Activated CD4-positive, alpha-beta T cell treated with anti-CD3 and anti-CD28 coated beads, Interleukin-2, amount 50 U/mL, for 48 hours (primary cell): Measurements from ENCODE around the gene NRM.
"Not testable (repeated sequence)": the region's sequence is repeated elsewhere in the genome, so short reads cannot be mapped to it uniquely, and the experiment has no call there.

Experiments used
- DNase-seq, 2 experiments: peaks; one replicate each; pipeline ENCODE4 v3.0.0-alpha.2; 2020

Gene NRM, protein sequence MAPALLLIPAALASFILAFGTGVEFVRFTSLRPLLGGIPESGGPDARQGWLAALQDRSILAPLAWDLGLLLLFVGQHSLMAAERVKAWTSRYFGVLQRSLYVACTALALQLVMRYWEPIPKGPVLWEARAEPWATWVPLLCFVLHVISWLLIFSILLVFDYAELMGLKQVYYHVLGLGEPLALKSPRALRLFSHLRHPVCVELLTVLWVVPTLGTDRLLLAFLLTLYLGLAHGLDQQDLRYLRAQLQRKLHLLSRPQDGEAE

DNA sequence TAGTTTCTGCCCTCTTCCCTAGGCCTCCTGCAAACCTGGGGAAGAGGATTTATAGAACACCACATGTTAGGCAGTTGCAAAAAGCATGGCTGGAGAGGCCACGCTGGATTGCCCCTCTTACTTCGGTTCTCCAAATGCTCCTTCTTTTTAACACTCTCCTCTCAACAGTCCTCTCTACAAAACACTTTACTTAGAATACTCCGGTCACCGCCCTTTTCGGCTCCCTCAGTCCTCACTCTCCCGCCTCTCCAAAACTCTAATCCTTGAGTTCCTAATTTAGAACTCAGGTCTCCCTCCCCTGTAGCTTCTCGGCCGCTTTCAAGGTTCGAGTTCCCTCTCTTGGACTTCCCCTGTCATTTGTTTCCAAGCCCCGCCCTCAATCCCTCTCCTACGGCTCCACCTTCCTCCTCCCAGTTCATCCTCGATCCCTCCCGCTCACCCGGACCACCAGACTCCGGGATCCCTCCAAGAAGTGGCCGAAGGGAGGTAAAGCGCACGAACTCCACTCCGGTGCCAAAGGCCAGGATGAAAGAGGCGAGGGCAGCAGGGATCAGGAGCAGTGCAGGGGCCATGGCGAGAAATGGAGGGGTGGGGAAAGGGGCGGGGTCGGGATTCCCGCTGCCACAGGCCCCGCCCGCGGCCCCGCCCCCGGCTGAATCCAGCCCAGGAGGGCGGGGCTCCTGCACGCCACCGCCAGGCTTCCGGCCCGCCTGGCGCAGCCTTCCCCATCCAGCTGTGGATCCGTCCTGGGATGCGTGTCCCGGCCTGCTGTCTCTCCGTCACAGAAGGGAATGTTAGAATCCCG is at the start of gene NRM:
Gene NRM, minus strand, starts transcription at position 582 of the 805 bp plus-strand sequence. Its CDS starts 10 bp downstream, at position 572.
- DNase-seq: peak; percentile 80 to 82

GRCh38 chr6:30740540-30740870 is 49.7 kb upstream of the NRM start:
- no peak for DNase-seq

DNA sequence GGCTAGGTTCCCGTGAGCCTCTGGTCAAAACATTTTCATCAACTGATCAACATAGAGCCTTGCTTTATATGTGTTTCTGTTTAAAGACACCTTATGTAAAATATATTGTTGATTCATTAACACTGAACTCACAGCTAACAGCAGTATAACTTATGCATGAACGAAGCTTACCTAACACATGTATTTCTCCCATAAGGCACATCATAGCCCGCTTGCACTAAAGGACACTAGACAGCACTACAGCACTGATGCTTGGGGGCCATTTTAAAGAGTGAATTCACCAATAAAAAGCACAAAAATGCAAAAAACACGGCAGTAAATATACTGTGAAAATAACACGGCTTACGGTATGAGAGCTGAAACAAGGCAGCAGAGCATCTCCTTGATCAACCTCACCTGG is 47.7 kb upstream of the NRM start:
- no peak for DNase-seq

- DNase-seq: peak in 1 of 2 experiments; percentile 41
Measured at GRCh38 chr6:30735668-30736314, 45.0 kb upstream of the NRM start.

DNA sequence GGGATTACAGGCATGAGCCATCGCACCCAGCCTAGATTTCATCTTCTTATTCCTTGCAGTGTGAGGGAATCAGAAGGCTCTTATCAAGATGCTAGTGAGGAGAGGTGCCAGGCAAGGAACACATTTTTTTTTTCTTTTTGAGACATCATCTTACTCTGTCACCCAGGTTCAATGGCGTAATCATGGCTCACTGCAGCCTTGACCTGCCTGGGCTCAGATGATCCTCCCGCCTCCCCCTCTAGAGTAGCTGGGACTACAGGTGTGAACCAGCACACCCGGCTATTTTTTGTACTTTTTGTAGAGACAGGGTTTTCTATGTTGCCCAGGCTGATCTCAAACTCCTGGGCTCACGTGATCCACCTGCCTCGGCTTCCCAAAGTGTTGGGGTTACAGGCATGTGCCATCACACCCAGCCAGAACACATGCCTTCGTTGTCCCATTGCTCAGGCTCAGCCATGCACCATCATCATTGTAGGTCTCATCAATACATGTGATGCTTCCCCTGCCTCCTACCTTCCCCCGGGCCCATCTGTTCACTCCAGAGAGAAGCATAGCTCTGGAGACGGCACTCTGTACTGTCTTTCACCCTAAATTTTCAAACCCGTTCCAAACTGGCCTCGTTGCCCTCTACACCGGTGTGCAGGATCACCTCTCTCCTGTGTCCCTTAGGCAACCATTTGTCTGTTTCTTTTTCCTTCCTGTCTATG is 41.6 kb upstream of the NRM start:
- DNase-seq: no peak

- peak; percentile 87 to 91 for DNase-seq
Measured at GRCh38 chr6:30730601-30731435, 40.0 kb upstream of the NRM start.

DNA sequence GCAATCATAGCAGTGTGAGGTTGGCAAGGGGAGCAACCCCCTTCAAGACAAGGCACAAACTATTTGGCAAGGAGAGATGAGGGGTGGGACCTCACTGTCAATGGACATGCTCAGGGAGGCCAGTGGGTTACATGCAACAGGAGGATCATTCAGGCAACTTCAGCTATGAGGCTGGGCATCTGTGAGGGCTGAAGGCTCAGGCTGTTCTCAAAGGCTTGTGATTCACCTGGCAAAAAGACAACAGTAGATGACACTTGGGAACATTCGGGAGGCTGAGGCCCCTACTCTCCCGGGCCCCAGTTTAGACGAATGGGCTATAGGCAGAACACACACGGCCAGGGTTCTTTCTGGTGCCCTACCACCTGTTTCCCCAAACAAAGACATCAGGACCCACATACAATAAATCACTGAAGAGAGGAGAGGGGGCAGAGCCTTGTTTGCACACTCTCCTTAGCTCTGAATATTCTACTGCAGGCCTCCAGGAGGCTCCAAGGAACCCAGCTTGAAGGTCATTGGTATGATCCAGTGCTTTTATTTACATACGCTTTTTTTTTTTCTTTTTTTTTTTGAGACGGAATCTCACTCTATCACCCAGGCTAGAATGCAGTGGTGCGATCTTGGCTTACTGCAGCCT is 37.3 kb upstream of the NRM start:
- DNase-seq: no peak

DNA sequence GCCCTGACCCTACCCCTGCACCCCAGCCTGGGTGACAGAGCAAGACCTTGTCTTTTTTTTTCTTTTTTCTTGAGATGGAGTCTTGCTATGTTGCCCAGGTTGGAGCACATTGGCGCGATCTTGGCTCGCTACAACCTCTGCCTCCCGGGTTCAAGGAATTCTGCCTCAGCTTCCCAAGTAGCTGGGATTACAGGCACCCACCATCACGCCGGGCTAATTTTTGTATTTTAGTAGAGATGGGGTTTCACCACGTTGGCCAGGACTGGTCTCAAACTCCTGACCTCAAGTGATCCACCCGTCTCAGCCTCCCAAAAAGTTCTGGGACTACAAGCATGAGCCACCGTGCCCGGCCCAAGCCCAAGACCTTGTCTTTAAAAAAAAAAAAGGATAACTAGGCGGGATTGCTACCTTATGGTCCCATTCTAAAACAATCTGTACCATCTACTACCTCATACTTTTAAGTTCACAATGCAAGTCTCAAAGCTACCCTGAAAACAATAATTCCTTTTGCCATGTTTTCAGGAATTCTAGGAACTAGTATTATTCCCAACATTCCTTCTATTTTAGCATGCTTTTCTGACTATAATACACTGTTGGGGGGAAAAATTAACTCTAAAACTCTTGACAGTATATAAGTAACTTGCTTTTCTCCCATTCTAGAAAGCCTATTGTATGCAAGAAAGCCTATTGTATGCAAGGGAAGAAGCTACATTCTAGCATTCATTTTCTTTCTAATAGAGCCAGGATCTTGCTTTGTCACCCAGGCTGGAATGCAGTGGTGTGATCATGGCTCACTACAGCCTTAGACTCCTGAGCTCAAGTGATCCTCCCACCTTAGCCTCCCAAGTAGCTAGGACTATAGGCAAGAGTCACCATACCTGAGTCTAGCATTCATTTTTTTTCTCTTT is 36.0 kb upstream of the NRM start:
- DNase-seq: no peak

DNA sequence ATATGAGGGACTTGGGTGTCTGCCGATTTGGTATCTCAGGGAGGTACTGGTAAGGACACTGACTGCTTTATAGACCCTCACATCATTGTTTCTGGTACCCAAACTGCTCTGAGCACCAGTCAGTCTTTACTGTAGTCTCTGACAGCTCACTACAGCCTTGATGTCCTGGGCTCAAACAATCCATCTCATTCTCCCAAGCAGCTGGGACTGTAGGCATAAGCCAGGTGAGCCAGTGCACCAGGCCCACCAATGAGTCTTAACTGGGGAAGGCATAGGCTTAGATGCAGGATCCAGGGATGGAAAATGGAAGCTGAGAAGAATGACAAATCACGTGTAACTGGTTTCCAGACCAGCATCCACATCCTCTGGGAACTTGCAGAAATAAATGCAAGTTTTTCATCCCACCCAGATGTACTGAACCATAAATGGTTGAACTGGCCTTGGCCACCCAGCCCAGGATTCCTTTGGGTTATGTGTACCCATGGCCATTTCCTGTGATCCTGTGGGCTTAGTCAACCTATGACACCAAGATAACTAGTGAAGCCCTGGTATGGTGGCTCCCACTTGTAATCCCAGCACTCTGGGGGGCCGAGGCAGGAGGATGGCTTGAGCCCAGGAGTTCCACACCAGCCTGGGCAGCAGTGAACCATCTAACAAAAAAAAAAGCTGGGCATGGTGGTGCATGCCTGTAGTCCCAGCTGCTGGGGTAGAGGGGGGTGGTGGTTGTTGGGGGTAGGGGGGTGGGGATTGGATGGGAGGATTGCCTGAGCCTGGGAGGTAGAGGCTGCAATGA is 35.1 kb upstream of the NRM start:
- DNase-seq: peak in 1 of 2 experiments; percentile 40

GRCh38 chr6:30724906-30725667 is 34.3 kb upstream of the NRM start:
- DNase-seq: no peak

- DNase-seq: not testable (repeated sequence)
Measured at GRCh38 chr6:30723843-30724741, 33.3 kb upstream of the NRM start.

- DNase-seq: not testable (repeated sequence)
Measured at GRCh38 chr6:30723159-30723842, 32.5 kb upstream of the NRM start.

- DNase-seq: peak; percentile 89 to 92
Measured at GRCh38 chr6:30722280-30723112, 31.7 kb upstream of the NRM start.

- not testable (repeated sequence) for DNase-seq
Measured at GRCh38 chr6:30722025-30722279, 31.2 kb upstream of the NRM start.

DNA sequence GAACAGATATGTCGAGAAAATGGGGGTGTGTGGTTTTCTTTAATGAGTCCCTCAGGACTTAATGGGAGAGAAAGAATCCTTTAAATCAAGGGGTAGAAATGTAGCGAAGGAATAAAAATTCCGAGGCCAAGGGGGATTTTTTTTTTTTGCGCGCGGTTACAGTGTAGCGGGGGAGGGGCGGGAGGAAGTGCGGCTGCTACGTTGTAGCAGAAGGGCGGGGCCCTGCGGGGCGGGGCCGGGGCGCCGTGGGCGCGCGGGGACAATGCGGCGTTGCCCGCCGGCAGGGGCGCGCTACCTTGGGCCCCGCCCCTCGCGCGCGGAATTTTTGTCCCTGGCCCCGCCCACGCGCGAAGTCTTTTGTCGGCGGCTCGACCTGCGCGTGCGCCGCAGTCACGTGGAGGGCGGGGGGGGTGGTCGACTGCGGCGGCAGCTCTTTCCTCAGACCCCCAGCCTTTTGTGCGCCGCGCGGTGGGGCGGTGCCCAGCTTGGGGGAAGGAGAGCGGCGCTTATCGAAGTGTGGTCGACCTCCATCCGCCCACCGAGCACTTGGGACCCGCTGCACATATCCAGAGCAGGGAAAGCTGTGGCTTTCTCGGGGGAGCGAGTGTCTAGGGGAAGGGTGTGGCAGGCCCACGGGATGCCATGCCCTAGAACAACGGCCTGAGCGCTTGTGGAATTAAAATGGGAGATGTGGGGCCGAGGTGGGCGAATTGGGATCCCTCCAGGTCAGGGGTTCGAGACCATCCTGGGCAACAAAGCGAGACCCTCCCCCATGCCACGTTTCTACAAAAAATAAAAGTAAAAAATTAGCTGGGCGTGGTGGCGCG is 30.6 kb upstream of the NRM start:
- DNase-seq: peak; percentile 95 to 96

- peak; percentile 70 to 76 for DNase-seq
Measured at GRCh38 chr6:30720738-30721197, 30.0 kb upstream of the NRM start.
